Measurements from ENCODE around the gene ADAMTS15. TPM values are rescaled to one million over a fixed set of nuclear protein-coding genes. Genes with fewer than 3 reads are reported as not detected.

Gene ADAMTS15
- total RNA-seq, 4 donors from 2014 or later = 2.5 to 11.1 (median 5.1) TPM

DNA sequence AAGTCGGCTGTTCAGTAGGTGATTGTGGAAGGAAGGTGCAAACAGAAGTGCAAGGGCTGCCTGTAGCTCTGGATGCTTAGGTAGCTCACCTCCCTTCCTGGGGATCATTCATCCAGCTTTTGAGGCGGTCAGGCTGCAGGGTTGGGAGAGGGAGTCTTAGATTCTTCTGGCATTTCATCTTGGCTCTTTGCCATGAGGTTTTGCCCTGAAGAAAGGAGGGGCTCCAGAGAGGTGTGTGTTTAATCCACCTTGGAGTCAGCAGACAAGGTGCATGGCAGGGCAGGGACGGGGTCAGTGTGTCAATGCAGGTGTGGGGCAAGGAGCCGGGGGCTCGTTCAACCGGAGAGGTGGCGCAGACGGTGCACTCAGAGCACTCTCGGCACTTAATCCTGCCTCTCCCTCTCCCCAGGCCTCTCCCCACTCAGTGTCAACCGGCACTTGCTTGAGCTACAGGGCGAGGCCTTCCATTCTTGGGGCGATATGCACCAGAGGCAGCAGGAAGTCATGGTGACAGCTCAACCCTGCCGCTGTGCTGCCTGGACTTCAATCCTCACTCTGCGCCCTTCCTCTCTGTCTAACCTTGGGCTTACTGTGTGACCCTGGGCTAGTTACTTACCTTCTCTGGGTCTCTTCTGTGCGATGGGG is 7.2 kb downstream of the ADAMTS15 start:
- 70 to 72% methylated on average over 15 of the region's 15 CpGs for WGBS, 2 donors
- intact Hi-C loops (cut with DNase I; ENCODE audit: low total_unique reads) = no loop called here
- no peak for TF ChIP-seq POLR2A (IDR thresholded peaks at IDR 0.05)
- DNase-seq (ENCODE audit: low spot score in 2 of 2) = no peak
- H3K4me3 ChIP-seq (ENCODE audit: low read depth, poor library complexity, severe bottlenecking) = no peak overlapping the region

DNA sequence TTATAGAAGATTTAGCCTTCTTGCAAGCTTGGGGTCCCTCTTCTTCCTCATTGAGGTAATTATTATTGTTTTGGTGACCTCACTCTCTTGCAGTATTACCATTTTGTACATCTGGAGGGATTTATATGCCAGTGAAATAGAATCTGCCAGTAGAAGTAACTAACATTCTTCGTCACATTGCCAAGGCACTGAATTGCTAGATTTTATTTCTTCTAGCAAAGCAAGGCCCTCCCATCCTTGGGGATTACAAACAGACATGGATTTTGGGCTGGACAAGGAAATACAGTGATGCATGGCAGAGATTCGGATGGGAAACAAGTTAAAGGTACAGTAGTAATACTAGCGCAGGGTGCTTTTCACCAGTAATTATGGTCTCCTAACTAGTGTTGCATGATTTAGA is 7.8 kb downstream of the ADAMTS15 start:
- intact Hi-C loops (cut with DNase I; ENCODE audit: low total_unique reads) = no loop called here
- no peak overlapping the region for H3K4me3 ChIP-seq (ENCODE audit: low read depth, poor library complexity, severe bottlenecking)
- WGBS, 2 donors = 64 to 75% methylated on average over 3 of the region's 3 CpGs
- DNase-seq (ENCODE audit: low spot score in 2 of 2) = no peak
- TF ChIP-seq POLR2A (IDR thresholded peaks at IDR 0.05) = no peak
- TF ChIP-seq, protein P1, sequence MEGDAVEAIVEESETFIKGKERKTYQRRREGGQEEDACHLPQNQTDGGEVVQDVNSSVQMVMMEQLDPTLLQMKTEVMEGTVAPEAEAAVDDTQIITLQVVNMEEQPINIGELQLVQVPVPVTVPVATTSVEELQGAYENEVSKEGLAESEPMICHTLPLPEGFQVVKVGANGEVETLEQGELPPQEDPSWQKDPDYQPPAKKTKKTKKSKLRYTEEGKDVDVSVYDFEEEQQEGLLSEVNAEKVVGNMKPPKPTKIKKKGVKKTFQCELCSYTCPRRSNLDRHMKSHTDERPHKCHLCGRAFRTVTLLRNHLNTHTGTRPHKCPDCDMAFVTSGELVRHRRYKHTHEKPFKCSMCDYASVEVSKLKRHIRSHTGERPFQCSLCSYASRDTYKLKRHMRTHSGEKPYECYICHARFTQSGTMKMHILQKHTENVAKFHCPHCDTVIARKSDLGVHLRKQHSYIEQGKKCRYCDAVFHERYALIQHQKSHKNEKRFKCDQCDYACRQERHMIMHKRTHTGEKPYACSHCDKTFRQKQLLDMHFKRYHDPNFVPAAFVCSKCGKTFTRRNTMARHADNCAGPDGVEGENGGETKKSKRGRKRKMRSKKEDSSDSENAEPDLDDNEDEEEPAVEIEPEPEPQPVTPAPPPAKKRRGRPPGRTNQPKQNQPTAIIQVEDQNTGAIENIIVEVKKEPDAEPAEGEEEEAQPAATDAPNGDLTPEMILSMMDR (IDR thresholded peaks at IDR 0.05) = no peak

DNA sequence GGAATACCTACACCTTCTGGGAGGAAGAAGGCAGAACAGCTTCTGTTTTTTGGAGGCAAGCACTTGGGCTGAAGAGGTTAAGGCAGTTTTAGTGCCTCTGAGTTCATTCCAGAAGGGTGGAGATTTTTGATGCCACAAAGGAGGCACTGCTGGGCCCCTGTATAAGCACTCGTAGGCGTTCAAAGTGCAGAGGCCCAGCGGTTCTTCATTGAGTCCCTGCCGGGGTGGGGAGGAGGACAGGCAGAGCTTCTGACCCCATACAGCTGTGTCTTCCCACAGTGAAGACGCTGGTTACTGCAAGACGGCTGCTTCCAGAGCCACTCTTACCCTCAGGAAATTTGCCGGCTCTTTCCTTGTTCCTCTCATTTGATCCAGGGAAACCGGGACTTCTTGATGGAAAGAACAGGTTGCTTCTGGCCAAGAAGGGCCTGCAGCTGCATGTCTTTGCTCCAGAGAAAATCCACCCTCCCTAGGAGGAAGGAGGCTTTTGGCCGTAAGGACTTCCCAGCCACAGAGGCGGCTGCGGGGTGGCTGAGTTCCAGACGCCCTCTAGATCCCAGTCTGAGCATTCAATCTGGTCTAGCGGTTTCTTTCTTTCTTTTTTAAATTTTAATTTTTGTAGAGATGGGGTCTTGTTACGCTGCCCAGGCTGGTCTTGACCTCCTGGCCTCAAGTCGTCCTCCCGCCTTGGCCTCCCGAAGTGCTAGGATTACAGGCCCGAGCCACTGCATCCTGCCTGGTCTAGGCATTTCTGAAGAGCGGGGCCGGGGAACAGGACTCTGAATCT is 9.4 kb downstream of the ADAMTS15 start:
- intact Hi-C loops (cut with DNase I; ENCODE audit: low total_unique reads) = no loop called here
- WGBS, 2 donors = 35 to 45% methylated on average over 20 of the region's 20 CpGs
- no peak for DNase-seq (ENCODE audit: low spot score in 2 of 2)
- TF ChIP-seq, protein P1 (IDR thresholded peaks at IDR 0.05) = no peak
- no peak for TF ChIP-seq POLR2A (IDR thresholded peaks at IDR 0.05)
- no peak overlapping the region for H3K4me3 ChIP-seq (ENCODE audit: low read depth, poor library complexity, severe bottlenecking)

DNA sequence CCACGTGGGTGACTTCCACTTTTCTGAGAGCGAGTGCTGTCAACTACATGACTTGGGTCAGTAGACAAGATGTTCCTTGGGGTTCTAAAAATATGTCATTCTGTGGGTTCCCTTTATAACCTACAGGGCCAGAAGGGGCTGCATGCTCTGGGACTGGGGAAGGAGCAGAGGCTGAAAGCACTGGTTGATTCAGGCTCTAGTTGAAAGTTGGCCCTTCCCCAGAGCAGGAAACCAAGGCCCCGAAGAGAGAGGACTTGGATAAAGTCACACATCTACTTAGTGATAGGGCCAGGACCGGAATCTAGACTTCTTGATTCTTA is 9.9 kb downstream of the ADAMTS15 start:
- intact Hi-C loops (cut with DNase I; ENCODE audit: low total_unique reads) = no loop called here
- TF ChIP-seq, protein P1 (IDR thresholded peaks at IDR 0.05) = no peak
- no peak for TF ChIP-seq POLR2A (IDR thresholded peaks at IDR 0.05)
- no peak overlapping the region for H3K4me3 ChIP-seq (ENCODE audit: low read depth, poor library complexity, severe bottlenecking)
- DNase-seq (ENCODE audit: low spot score in 2 of 2) = no peak
- WGBS, 2 donors = 62 to 63% methylated on average over 4 of the region's 4 CpGs

DNA sequence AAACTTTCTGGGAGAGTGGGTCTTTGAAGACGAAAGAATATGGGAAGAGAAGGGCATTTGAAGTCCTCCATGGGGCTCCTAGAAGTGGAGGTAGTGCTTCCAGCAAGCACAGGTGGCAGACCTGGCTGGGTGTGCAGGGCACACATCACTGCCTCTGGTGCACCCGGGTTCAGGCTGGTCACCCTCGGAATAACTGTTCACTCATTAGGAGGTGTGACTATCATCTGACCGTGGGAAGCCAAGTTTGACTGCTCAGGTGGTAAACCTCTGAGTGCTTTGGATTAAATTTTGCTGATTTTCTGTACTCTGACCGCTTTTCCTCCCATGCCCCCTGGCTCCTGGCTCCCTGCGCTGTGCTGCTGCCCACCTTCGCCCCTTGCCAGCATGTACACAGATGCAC is 11.1 kb downstream of the ADAMTS15 start:
- intact Hi-C loops (cut with DNase I; ENCODE audit: low total_unique reads) = no loop called here
- WGBS, 2 donors = 84 to 87% methylated on average over 7 of the region's 7 CpGs
- H3K4me3 ChIP-seq (ENCODE audit: low read depth, poor library complexity, severe bottlenecking) = no peak overlapping the region
- TF ChIP-seq, protein P1 (IDR thresholded peaks at IDR 0.05) = no peak
- no peak for TF ChIP-seq POLR2A (IDR thresholded peaks at IDR 0.05)
- no peak for DNase-seq (ENCODE audit: low spot score in 2 of 2)

DNA sequence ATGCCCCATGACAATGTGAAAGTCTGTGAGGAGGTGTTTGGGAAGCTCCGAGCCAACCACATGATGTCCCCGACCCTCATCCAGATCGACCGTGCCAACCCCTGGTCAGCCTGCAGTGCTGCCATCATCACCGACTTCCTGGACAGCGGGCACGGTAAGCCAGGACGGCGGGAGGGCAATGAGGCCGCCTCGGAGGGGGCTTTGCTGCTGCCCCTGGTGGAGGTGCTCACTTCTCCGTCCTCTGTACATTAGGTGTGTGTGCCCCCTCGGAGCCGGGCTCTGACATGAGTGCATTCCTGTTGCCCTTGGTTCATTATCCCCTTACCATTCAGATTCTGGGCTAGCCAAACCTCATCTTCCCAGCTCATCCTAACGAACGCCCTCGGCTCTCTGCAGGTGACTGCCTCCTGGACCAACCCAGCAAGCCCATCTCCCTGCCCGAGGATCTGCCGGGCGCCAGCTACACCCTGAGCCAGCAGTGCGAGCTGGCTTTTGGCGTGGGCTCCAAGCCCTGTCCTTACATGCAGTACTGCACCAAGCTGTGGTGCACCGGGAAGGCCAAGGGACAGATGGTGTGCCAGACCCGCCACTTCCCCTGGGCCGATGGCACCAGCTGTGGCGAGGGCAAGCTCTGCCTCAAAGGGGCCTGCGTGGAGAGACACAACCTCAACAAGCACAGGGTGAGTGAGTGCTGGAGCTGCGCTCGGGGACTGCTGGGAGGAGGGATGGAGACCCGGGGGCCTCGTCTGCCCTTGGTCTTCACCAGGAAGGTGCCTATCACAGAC is 13.8 kb downstream of the ADAMTS15 start:
- no peak for DNase-seq (ENCODE audit: low spot score in 2 of 2)
- no peak for TF ChIP-seq POLR2A (IDR thresholded peaks at IDR 0.05)
- TF ChIP-seq, protein P1 (IDR thresholded peaks at IDR 0.05) = no peak
- WGBS, 2 donors = 82% methylated on average over 27 to 31 of the region's 31 CpGs
- H3K4me3 ChIP-seq (ENCODE audit: low read depth, poor library complexity, severe bottlenecking) = no peak overlapping the region
- intact Hi-C loops (cut with DNase I; ENCODE audit: low total_unique reads) = loop anchor here (5.0 kb wide), 1 partner anchor 1465 kb away; no protein-coding TSS in a partner anchor

Data from lower leg skin (tissue), 4 donors.